Adipocyte (in vitro differentiated cells): Measurements from ENCODE around the gene LRRC14B.
"Not testable (repeated sequence)": the region's sequence is repeated elsewhere in the genome, so short reads cannot be mapped to it uniquely, and the experiment has no call there.

Experiments used
- DNase-seq: peaks from one replicate; pipeline ENCODE4 v3.0.0-alpha.2; 2015; ENCODE audit warnings: low read depth
- H3K27me3 ChIP-seq: replicated peaks from 2 replicates; pipeline ENCODE4 v1.7.0; 2013; ENCODE audit warnings: mild to moderate bottlenecking, low read length, moderate library complexity; ENCODE audit not compliant: control insufficient read depth, insufficient read depth
- H3K36me3 ChIP-seq: 2 replicates; pipeline ENCODE4 v1.7.0; 2013; ENCODE audit warnings: low read length, mild to moderate bottlenecking, moderate library complexity; ENCODE audit not compliant: control insufficient read depth, insufficient read depth, severe bottlenecking
- H3K4me1 ChIP-seq: 2 replicates; pipeline ENCODE4 v1.7.0; 2013; ENCODE audit warnings: mild to moderate bottlenecking, low read length, moderate library complexity; ENCODE audit not compliant: control insufficient read depth, insufficient read depth
- H3K4me3 ChIP-seq: 2 replicates; pipeline ENCODE4 v1.7.0; 2013; ENCODE audit warnings: mild to moderate bottlenecking, low read length, moderate library complexity
- H3K9ac ChIP-seq: 2 replicates; pipeline ENCODE4 v1.7.0; 2013; ENCODE audit warnings: mild to moderate bottlenecking, low read length, moderate library complexity
- H3K9me3 ChIP-seq: 2 replicates; pipeline ENCODE4 v1.7.0; 2013; ENCODE audit warnings: mild to moderate bottlenecking, low read length, moderate library complexity; ENCODE audit not compliant: control insufficient read depth

Gene LRRC14B

GRCh38 chr5:237931-238330 is 46.6 kb downstream of the LRRC14B start:
- not testable (repeated sequence) for H3K4me3 ChIP-seq, H3K9me3 ChIP-seq
- H3K36me3 ChIP-seq: peaks cover 73% of the 10 kb centered on the region

GRCh38 chr5:240550-240949 is 49.3 kb downstream of the LRRC14B start:
- not testable (repeated sequence) for H3K27me3 ChIP-seq, H3K4me3 ChIP-seq, DNase-seq, H3K9ac ChIP-seq, H3K4me1 ChIP-seq, H3K9me3 ChIP-seq
- H3K36me3 ChIP-seq: peaks cover 71% of the 10 kb centered on the region

More at GRCh38 chr5:237931-238330, 46.6 kb downstream of the LRRC14B start:
- DNase-seq: peak; percentile 56
- not testable (repeated sequence) for H3K9ac ChIP-seq, H3K4me1 ChIP-seq, H3K27me3 ChIP-seq

- H3K9me3 ChIP-seq, H3K4me3 ChIP-seq, H3K27me3 ChIP-seq, DNase-seq, H3K9ac ChIP-seq, H3K4me1 ChIP-seq: not testable (repeated sequence)
- H3K36me3 ChIP-seq: peaks cover 70% of the 10 kb centered on the region
Measured at GRCh38 chr5:241045-241669, 49.9 kb downstream of the LRRC14B start.

DNA sequence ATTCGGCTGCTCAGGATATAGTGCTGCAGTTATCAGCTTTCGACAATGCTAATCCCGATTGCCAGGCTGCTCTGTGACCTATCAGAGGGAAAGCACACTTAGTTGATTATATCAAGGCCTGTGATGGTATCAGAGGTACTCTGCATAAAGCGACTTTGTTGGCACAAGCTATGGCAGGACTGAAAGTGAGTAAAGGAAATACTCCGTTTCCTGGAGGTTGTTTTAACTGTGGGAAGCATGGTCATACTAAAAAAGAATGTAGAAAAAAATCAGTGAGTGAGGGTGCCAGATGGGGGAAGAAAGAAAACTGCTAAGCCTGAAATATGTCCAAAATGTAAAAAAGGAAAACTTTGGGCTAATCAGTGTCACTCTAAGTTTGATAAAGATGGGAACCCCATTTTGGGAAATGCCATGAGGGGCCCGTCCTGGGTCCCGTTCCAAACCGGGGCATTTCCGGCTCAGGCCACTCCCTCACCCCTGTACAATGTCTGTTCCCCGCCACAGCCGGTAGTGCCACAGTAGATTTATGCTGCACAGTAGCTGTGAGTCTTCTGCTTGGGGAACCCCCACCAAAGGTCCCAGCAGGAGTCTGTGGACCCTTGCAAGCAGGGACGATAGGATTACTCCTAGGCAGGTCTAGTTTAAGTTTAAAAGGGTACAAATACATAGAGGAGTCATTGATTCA is 52.5 kb downstream of the LRRC14B start:
- not testable (repeated sequence) for DNase-seq, H3K4me1 ChIP-seq, H3K27me3 ChIP-seq, H3K9ac ChIP-seq, H3K9me3 ChIP-seq, H3K4me3 ChIP-seq
- peaks cover 74% of the 10 kb centered on the region for H3K36me3 ChIP-seq

- not testable (repeated sequence) for H3K27me3 ChIP-seq, H3K4me3 ChIP-seq, H3K4me1 ChIP-seq, DNase-seq, H3K9me3 ChIP-seq, H3K9ac ChIP-seq
- peaks cover 78% of the 10 kb centered on the region for H3K36me3 ChIP-seq
Measured at GRCh38 chr5:245717-246116, 54.4 kb downstream of the LRRC14B start.
